ENCODE data around the gene DSCAML1. TPM values are rescaled to one million over a fixed set of nuclear protein-coding genes. Genes with fewer than 3 reads are reported as not detected.

DSCAML1 gene
- polyA plus RNA-seq, 2 donors: 0.04 TPM

DNA sequence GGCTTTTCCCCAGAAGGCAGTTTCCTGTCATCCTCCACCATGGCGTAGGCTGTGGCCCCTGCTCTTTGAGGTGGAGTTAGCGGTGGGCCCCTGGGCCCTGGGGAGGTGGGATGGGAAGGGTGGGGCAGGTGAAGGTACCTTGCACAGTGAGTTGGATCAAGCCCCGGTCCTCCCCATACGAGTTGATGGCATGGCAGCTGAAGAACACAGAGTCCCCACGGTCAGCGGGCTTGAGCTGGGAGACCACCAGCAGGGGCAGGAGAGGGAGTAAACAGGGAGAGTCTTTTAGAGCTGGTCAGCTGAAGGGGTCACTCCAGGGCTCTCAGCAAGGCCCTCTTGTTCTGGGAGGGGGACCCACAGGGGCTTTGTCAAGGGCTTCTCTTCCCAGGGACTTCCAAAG lies 316.0 kb downstream of the DSCAML1 start:
- no peak overlapping the region for H3K4me3 ChIP-seq (ENCODE audit: low read depth in 1 of 2, low read length in 2 of 2)
- H3K27ac ChIP-seq (ENCODE audit: low read depth in 2 of 2, low read length in 1 of 2): no peak overlapping the region
- peaks cover 0 to 2% of the 10 kb centered on the region in 2 donors for H3K9me3 ChIP-seq (ENCODE audit: control insufficient read depth in 2 of 2, insufficient read depth in 1 of 2, low read depth in 1 of 2, low read length in 1 of 2)
- no peaks in the 10 kb centered on the region for H3K4me1 ChIP-seq (ENCODE audit: control insufficient read depth in 2 of 2, insufficient read depth in 2 of 2, low read length in 1 of 2)
- WGBS, 2 donors: 82 to 86% methylated on average over 6 of the region's 6 CpGs
- no peaks in the 10 kb centered on the region for H3K27me3 ChIP-seq (ENCODE audit: control insufficient read depth in 1 of 2, insufficient read depth in 2 of 2, low read length in 2 of 2)
- H3K36me3 ChIP-seq (ENCODE audit: control insufficient read depth in 2 of 2, insufficient read depth in 2 of 2, low read length in 1 of 2): no peaks in the 10 kb centered on the region

DNA sequence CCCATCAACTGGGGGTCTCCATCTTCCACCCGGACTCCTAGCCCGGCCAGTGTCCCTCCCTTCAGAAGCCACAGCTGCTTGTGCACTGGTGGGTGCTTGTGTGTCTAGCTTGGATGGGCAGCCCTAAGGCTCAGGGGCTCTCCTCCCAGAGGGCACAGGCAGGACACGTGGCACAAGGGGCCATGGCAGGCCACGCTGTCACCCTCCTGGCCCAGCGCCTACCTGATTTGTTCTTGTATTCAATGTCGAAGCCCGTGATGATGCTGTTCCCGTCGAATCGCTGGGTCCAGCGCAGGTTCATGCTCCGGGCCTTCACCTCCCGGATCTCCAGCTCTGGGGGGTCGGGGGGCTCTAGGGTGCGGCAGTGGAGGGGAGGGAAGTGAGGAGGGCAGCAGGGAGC lies 316.8 kb downstream of the DSCAML1 start:
- no peak overlapping the region for H3K4me3 ChIP-seq (ENCODE audit: low read depth in 1 of 2, low read length in 2 of 2)
- no peak overlapping the region for H3K27ac ChIP-seq (ENCODE audit: low read depth in 2 of 2, low read length in 1 of 2)
- H3K4me1 ChIP-seq (ENCODE audit: control insufficient read depth in 2 of 2, insufficient read depth in 2 of 2, low read length in 1 of 2): no peaks in the 10 kb centered on the region
- no peaks in the 10 kb centered on the region for H3K36me3 ChIP-seq (ENCODE audit: control insufficient read depth in 2 of 2, insufficient read depth in 2 of 2, low read length in 1 of 2)
- no peaks in the 10 kb centered on the region for H3K27me3 ChIP-seq (ENCODE audit: control insufficient read depth in 1 of 2, insufficient read depth in 2 of 2, low read length in 2 of 2)
- 89 to 92% methylated on average over 15 of the region's 15 CpGs for WGBS, 2 donors
- peaks cover 0 to 2% of the 10 kb centered on the region in 2 donors for H3K9me3 ChIP-seq (ENCODE audit: control insufficient read depth in 2 of 2, insufficient read depth in 1 of 2, low read depth in 1 of 2, low read length in 1 of 2)

DNA sequence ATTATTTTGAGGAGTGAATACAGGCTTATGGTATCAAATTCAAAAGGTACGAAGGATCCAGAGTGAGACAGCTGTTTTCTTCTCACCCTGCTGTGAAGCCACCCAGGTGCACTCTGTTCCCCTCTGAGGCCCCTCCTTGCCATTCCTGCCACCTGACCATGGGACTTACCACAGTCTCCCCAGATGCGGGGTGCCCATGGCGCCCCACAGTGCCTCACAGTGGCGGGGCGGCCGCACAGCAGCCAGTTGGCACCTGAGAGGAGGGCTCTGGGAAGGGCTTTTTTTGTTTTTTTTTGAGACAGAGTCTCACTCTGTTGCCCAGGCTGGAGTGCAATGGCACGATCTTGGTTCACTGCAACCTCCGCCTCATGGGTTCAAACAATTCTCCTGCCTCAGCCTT lies 317.6 kb downstream of the DSCAML1 start:
- no peaks in the 10 kb centered on the region for H3K9me3 ChIP-seq (ENCODE audit: control insufficient read depth in 2 of 2, insufficient read depth in 1 of 2, low read depth in 1 of 2, low read length in 1 of 2)
- H3K27ac ChIP-seq (ENCODE audit: low read depth in 2 of 2, low read length in 1 of 2): no peak overlapping the region
- H3K4me3 ChIP-seq (ENCODE audit: low read depth in 1 of 2, low read length in 2 of 2): no peak overlapping the region
- H3K36me3 ChIP-seq (ENCODE audit: control insufficient read depth in 2 of 2, insufficient read depth in 2 of 2, low read length in 1 of 2): no peaks in the 10 kb centered on the region
- WGBS, 2 donors: 74 to 76% methylated on average over 8 of the region's 8 CpGs
- H3K27me3 ChIP-seq (ENCODE audit: control insufficient read depth in 1 of 2, insufficient read depth in 2 of 2, low read length in 2 of 2): no peaks in the 10 kb centered on the region
- no peaks in the 10 kb centered on the region for H3K4me1 ChIP-seq (ENCODE audit: control insufficient read depth in 2 of 2, insufficient read depth in 2 of 2, low read length in 1 of 2)

DNA sequence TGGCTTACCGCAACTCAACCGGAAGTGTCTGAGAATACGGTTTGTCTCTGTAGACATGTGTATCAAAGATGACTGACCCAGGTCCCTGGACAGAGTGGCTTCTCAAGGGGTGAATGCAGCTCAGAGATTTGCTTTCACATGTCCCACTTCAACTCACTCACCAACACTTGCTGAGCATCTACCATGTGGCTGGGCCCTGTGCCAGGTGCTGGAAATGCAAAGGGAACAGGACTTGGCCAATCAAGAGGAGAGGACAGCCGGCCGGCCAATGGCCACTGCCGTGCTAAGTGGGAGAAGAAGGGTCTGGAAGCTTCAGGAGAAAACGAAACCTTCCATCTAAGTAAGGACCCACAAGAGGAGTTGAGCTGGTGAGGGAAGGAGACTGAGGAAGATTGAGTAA lies 318.1 kb downstream of the DSCAML1 start:
- 89 to 94% methylated on average over 7 of the region's 7 CpGs for WGBS, 2 donors
- no peaks in the 10 kb centered on the region for H3K9me3 ChIP-seq (ENCODE audit: control insufficient read depth in 2 of 2, insufficient read depth in 1 of 2, low read depth in 1 of 2, low read length in 1 of 2)

DNA sequence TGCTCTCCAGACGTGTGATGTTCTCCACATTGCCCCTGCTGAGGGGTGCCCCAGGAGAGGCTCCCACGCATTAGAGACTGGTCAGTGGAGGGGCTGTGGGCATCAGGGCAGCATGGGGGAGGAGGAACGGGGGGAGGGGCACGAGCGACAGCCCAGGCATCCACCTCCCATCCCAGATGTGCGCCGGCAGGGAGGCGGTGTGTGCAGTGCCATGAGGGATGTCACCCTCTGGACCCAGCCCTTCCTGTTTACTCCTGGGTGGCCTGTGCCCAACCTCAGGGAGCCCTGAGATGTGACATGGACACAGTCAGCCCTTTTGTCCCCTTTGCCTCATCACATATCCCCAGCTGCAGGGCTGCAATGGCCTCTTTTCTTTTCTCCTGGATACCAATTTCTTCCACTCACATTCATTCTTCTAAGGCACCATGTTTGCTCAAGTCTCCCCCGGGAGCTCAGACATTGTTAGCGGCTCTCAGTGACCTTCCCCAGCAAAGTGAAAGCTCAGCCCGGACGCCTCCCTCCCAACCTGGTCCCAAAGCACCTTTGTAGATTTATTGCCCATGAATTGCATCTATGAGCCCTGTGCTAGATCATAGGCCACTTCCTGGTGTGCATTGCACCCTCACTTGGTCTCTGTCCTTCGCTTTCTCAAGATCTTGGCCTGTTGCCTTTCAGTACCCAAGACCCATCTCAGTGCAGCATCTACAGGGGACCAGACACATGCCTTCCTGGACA lies 318.7 kb downstream of the DSCAML1 start:
- WGBS, 2 donors: 74 to 82% methylated on average over 13 of the region's 13 CpGs

More for the DNA sequence above, 318.1 kb downstream of the DSCAML1 start:
- H3K4me3 ChIP-seq (ENCODE audit: low read depth in 1 of 2, low read length in 2 of 2): no peak overlapping the region
- H3K36me3 ChIP-seq (ENCODE audit: control insufficient read depth in 2 of 2, insufficient read depth in 2 of 2, low read length in 1 of 2): no peaks in the 10 kb centered on the region
- no peaks in the 10 kb centered on the region for H3K4me1 ChIP-seq (ENCODE audit: control insufficient read depth in 2 of 2, insufficient read depth in 2 of 2, low read length in 1 of 2)
- no peak overlapping the region for H3K27ac ChIP-seq (ENCODE audit: low read depth in 2 of 2, low read length in 1 of 2)
- no peaks in the 10 kb centered on the region for H3K27me3 ChIP-seq (ENCODE audit: control insufficient read depth in 1 of 2, insufficient read depth in 2 of 2, low read length in 2 of 2)

DNA sequence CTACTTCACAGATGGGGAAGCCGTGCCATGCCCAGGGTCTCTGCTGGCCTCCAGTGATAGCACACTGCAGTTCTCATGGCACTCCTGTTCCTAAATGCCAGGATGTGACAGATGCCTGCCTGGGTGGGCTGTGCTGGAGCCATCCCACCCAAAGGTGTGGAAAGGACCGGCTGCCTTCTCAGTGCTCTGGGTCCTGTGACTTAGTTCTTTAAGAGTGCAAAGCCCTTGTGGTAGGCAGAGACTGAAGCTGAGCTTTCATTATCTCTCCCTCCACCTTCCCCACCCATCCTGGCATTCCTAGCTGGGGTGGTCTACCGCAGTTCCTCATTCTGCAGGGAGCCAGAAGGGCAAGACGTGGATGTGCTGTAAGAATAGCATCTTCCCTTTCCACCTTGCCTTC lies 319.3 kb downstream of the DSCAML1 start:
- 81 to 85% methylated on average over 4 of the region's 4 CpGs for WGBS, 2 donors

More for the DNA sequence above, 318.7 kb downstream of the DSCAML1 start:
- Histone ChIP-seq H3K4me1 (ENCODE audit: control insufficient read depth in 2 of 2, insufficient read depth in 2 of 2, low read length in 1 of 2) (no peaks in the 10 kb centered on the region), H3K36me3 (ENCODE audit: control insufficient read depth in 2 of 2, insufficient read depth in 2 of 2, low read length in 1 of 2) (no peaks in the 10 kb centered on the region), H3K4me3 (ENCODE audit: low read depth in 1 of 2, low read length in 2 of 2) (no peak overlapping the region), H3K9me3 (ENCODE audit: control insufficient read depth in 2 of 2, insufficient read depth in 1 of 2, low read depth in 1 of 2, low read length in 1 of 2) (no peaks in the 10 kb centered on the region), H3K27ac (ENCODE audit: low read depth in 2 of 2, low read length in 1 of 2) (no peak overlapping the region), H3K27me3 (ENCODE audit: control insufficient read depth in 1 of 2, insufficient read depth in 2 of 2, low read length in 2 of 2) (no peaks in the 10 kb centered on the region)

DNA sequence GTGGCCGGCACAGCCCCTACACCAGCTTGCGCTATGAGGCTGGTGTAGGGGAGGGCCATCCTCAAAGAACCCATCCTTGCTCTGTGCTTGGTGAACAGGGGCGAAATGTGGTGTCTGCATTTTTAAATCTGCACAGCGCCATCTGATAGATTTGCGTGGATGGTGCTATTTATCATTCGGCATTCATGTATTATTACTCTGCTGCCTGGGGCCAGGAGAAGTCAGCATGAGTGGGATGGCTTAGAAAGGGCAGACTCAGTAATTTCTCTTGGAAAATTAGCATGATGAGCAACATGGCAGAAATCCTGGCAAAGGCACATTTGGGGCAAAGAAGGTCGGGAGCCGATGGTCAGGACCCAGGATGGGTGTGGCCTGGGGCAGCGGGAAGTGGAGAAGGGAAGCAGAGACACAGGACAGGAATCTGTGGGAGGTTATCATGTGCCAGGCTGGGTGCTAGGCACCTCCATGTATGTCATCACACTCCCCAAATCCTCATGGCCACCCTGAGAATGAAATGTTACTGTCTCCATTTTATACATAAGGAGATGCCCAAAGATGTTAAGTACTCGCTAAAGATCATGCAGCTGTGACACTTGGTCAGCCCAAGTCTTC lies 320.4 kb downstream of the DSCAML1 start:
- no peak overlapping the region for H3K27ac ChIP-seq (ENCODE audit: low read depth in 2 of 2, low read length in 1 of 2)
- H3K9me3 ChIP-seq (ENCODE audit: control insufficient read depth in 2 of 2, insufficient read depth in 1 of 2, low read depth in 1 of 2, low read length in 1 of 2): no peaks in the 10 kb centered on the region
- 77 to 83% methylated on average over 10 of the region's 10 CpGs for WGBS, 2 donors
- H3K4me1 ChIP-seq (ENCODE audit: control insufficient read depth in 2 of 2, insufficient read depth in 2 of 2, low read length in 1 of 2): no peaks in the 10 kb centered on the region
- no peak overlapping the region for H3K4me3 ChIP-seq (ENCODE audit: low read depth in 1 of 2, low read length in 2 of 2)
- no peaks in the 10 kb centered on the region for H3K36me3 ChIP-seq (ENCODE audit: control insufficient read depth in 2 of 2, insufficient read depth in 2 of 2, low read length in 1 of 2)
- H3K27me3 ChIP-seq (ENCODE audit: control insufficient read depth in 1 of 2, insufficient read depth in 2 of 2, low read length in 2 of 2): no peaks in the 10 kb centered on the region

More for the DNA sequence above, 319.3 kb downstream of the DSCAML1 start:
- H3K27me3 ChIP-seq (ENCODE audit: control insufficient read depth in 1 of 2, insufficient read depth in 2 of 2, low read length in 2 of 2): no peaks in the 10 kb centered on the region
- H3K36me3 ChIP-seq (ENCODE audit: control insufficient read depth in 2 of 2, insufficient read depth in 2 of 2, low read length in 1 of 2): no peaks in the 10 kb centered on the region
- no peak overlapping the region for H3K4me3 ChIP-seq (ENCODE audit: low read depth in 1 of 2, low read length in 2 of 2)
- H3K27ac ChIP-seq (ENCODE audit: low read depth in 2 of 2, low read length in 1 of 2): no peak overlapping the region
- no peaks in the 10 kb centered on the region for H3K4me1 ChIP-seq (ENCODE audit: control insufficient read depth in 2 of 2, insufficient read depth in 2 of 2, low read length in 1 of 2)
- H3K9me3 ChIP-seq (ENCODE audit: control insufficient read depth in 2 of 2, insufficient read depth in 1 of 2, low read depth in 1 of 2, low read length in 1 of 2): no peaks in the 10 kb centered on the region

DNA sequence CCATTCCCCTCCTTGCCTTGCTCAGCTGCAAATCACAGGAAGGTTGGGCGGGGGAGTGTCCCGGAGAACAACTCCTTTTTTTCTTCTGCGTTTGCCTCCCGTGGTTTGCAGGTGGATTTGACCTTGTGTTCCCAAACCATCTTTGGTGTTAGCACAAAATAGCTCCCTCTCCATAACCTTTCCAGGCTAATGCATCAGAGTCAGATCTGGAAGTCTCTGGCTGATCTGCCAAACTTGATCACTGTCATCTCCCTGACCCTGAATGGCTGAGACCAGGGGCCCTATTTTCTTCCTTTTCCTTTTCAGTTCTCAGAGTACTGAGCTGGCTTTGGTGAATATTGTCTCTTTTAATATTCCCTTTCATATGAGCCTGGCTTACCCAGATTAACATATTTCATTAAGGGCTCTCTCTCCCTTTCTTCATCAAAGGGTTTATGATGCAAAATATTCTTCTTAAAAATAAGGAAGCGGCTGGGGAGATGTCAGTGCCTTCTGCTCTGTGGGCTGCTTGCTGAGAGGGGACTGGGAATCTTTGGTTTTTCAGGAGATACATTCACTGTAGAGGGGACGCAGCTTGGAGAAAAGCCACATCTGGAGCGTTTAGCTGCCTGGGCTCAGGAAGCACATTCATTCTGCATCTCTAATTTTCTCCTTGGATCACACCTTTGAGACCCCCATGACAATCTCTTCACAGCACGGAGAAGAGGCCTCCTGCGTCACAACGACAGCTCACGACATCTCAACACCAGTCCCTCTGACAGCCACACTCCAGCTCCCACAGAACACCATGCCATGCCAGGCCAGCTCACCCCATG lies 321.1 kb downstream of the DSCAML1 start:
- Histone ChIP-seq H3K4me1 (ENCODE audit: control insufficient read depth in 2 of 2, insufficient read depth in 2 of 2, low read length in 1 of 2) (no peaks in the 10 kb centered on the region), H3K4me3 (ENCODE audit: low read depth in 1 of 2, low read length in 2 of 2) (no peak overlapping the region)
- WGBS, 2 donors: 79 to 82% methylated on average over 11 of the region's 11 CpGs

DNA sequence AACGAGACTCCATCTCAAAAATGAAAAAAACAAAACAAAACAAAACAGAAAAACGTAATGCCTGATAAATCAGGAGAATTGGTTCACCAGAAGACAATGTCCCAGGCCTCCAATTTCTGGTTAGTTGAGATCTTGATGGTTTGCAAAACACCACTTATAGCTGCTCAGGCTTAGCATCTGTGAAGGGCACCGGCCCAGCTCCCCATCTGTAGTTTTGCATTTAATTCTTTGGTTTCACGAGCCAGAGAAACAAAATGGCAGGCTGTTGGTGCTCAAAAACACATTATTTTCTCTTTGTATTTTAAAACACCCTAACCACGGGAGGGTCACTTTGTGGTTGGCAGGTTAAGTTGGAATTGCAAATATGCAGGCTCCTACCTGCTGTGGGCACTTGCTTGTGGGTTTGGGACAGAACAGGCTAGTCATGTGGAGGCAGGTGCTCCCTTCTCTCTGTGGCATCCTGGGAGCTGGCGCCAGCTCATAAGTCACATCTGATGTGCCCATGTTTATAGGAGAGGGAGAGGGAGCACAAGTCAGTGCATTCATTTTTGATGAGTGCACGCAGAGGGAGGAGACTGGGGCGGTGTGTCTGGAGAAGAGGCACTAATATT lies 323.4 kb downstream of the DSCAML1 start:
- H3K36me3 ChIP-seq (ENCODE audit: control insufficient read depth in 2 of 2, insufficient read depth in 2 of 2, low read length in 1 of 2): no peaks in the 10 kb centered on the region
- H3K9me3 ChIP-seq (ENCODE audit: control insufficient read depth in 2 of 2, insufficient read depth in 1 of 2, low read depth in 1 of 2, low read length in 1 of 2): no peaks in the 10 kb centered on the region
- H3K4me1 ChIP-seq (ENCODE audit: control insufficient read depth in 2 of 2, insufficient read depth in 2 of 2, low read length in 1 of 2): no peaks in the 10 kb centered on the region
- no peak overlapping the region for H3K4me3 ChIP-seq (ENCODE audit: low read depth in 1 of 2, low read length in 2 of 2)
- H3K27ac ChIP-seq (ENCODE audit: low read depth in 2 of 2, low read length in 1 of 2): no peak overlapping the region
- 69 to 71% methylated on average over 8 of the region's 8 CpGs for WGBS, 2 donors
- no peaks in the 10 kb centered on the region for H3K27me3 ChIP-seq (ENCODE audit: control insufficient read depth in 1 of 2, insufficient read depth in 2 of 2, low read length in 2 of 2)

More for the DNA sequence above, 321.1 kb downstream of the DSCAML1 start:
- Histone ChIP-seq H3K9me3 (ENCODE audit: control insufficient read depth in 2 of 2, insufficient read depth in 1 of 2, low read depth in 1 of 2, low read length in 1 of 2) (no peaks in the 10 kb centered on the region), H3K27ac (ENCODE audit: low read depth in 2 of 2, low read length in 1 of 2) (no peak overlapping the region), H3K27me3 (ENCODE audit: control insufficient read depth in 1 of 2, insufficient read depth in 2 of 2, low read length in 2 of 2) (no peaks in the 10 kb centered on the region), H3K36me3 (ENCODE audit: control insufficient read depth in 2 of 2, insufficient read depth in 2 of 2, low read length in 1 of 2) (no peaks in the 10 kb centered on the region)

All from esophagus (tissue), 2 donors.